ENCODE measurements around the gene SIK1.
"Not testable (repeated sequence)": the region's sequence is repeated elsewhere in the genome, so short reads cannot be mapped to it uniquely, and the experiment has no call there.

DNA sequence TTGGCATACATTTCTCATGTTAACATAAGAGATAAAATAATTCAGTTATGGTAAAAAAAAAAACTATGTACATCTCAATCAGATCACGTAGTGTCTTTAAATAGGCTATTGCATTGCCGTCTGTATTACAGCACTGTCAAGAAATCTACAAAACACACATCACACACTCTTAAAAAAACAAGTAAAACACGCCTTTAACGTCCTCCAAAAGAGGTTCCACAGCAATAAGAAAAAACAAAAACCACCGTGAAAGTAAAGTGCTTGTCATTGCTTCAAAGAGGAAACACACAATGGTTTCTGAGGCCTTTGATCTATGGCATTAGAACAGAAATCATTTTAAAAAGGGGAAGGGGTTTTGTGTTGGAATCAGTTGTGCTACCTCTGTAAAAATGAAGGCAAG is 12.4 kb downstream of the SIK1 start:
- TF ChIP-seq, protein P1, sequence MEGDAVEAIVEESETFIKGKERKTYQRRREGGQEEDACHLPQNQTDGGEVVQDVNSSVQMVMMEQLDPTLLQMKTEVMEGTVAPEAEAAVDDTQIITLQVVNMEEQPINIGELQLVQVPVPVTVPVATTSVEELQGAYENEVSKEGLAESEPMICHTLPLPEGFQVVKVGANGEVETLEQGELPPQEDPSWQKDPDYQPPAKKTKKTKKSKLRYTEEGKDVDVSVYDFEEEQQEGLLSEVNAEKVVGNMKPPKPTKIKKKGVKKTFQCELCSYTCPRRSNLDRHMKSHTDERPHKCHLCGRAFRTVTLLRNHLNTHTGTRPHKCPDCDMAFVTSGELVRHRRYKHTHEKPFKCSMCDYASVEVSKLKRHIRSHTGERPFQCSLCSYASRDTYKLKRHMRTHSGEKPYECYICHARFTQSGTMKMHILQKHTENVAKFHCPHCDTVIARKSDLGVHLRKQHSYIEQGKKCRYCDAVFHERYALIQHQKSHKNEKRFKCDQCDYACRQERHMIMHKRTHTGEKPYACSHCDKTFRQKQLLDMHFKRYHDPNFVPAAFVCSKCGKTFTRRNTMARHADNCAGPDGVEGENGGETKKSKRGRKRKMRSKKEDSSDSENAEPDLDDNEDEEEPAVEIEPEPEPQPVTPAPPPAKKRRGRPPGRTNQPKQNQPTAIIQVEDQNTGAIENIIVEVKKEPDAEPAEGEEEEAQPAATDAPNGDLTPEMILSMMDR (conservative IDR thresholded peaks at IDR 0.05 in 1 of 2, IDR thresholded peaks at IDR 0.05 in 1 of 2; ENCODE audit: low read depth in 1 of 2, low read length in 2 of 2) = not testable (repeated sequence)
- not testable (repeated sequence) for TF ChIP-seq EZH2 (IDR thresholded peaks at IDR 0.05; ENCODE audit: low read length, missing control alignments)

Data from fibroblast of lung (primary cell).